Measurements from ENCODE around the gene CYP3A4. TPM values are rescaled to one million over a fixed set of nuclear protein-coding genes. Genes with fewer than 3 reads are reported as not detected.

Gene CYP3A4
- total RNA-seq, 4 donors from 2014 or later, result 10.0 to 44.9 (median 22.1) TPM; not detected in 1

DNA sequence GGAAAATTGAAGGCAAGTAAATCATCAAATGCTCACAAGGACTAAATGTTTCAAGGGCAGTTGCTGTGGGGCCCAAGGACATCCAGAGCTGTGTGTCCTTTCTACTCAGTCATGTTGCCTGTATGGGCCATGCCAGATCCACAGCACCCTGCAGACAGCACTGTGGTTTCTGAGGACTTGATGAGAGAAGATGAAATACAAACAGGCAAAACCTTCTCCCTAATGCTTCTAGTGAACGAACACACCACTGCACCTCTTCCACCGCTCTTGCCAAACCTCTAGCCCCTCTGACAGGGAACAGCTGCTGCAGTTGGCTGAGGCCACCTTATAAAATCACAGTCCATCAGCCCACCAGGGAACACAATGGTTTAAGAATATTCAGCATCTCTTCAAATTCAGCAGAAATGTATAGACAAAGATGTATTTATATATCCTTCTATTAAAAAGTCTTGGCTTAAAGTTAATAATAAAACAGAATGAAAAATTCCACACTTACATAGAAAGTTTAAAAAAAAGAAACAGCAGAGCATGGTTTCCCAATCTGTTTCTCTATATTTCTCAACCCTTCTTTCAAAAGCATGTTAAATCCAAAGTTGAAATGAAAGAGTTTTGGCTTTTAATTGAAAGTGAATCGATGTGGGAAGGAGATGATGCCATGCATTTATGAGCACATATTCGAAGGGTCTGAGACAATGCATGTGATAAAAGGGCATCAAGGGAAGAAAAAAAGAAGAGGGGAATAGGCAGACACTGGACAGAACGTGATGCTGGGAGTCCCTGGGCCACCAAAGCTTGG, 63.0 kb downstream of the CYP3A4 start:
- intact Hi-C loops (cut with DNase I; ENCODE audit: low total_unique reads), result no loop called here
- Histone ChIP-seq H3K4me1 (peaks cover 3 to 14% (median 8%) of the 10 kb centered on the region in 4 donors), H3K27me3 (no peaks in the 10 kb centered on the region), H3K36me3 (no peaks in the 10 kb centered on the region), H3K27ac (peak overlapping the region; percentile 21 to 59 (median 47)), H3K9me3 (no peaks in the 10 kb centered on the region), H3K4me3 (no peak overlapping the region)
- no peak for DNase-seq
- 74 to 77% methylated on average over 4 to 5 of the region's 5 CpGs for WGBS, 2 donors (ENCODE audit: low coverage in 1 of 2)
- TF ChIP-seq POLR2AphosphoS5 (IDR thresholded peaks at IDR 0.05) (no peak), POLR2A (IDR thresholded peaks at IDR 0.05) (no peak), EP300 (IDR thresholded peaks at IDR 0.05; ENCODE audit: low read depth) (no peak)
- TF ChIP-seq, protein P1, sequence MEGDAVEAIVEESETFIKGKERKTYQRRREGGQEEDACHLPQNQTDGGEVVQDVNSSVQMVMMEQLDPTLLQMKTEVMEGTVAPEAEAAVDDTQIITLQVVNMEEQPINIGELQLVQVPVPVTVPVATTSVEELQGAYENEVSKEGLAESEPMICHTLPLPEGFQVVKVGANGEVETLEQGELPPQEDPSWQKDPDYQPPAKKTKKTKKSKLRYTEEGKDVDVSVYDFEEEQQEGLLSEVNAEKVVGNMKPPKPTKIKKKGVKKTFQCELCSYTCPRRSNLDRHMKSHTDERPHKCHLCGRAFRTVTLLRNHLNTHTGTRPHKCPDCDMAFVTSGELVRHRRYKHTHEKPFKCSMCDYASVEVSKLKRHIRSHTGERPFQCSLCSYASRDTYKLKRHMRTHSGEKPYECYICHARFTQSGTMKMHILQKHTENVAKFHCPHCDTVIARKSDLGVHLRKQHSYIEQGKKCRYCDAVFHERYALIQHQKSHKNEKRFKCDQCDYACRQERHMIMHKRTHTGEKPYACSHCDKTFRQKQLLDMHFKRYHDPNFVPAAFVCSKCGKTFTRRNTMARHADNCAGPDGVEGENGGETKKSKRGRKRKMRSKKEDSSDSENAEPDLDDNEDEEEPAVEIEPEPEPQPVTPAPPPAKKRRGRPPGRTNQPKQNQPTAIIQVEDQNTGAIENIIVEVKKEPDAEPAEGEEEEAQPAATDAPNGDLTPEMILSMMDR (IDR thresholded peaks at IDR 0.05), result no peak
- in situ Hi-C loops (cut with MboI; ENCODE audit: low pct_ligation_motif_present in 1 of 4, low pct_unique_long_range_greater_than_20kb in 1 of 4, low sequenced_read_pairs in 3 of 4), result no loop called here

DNA sequence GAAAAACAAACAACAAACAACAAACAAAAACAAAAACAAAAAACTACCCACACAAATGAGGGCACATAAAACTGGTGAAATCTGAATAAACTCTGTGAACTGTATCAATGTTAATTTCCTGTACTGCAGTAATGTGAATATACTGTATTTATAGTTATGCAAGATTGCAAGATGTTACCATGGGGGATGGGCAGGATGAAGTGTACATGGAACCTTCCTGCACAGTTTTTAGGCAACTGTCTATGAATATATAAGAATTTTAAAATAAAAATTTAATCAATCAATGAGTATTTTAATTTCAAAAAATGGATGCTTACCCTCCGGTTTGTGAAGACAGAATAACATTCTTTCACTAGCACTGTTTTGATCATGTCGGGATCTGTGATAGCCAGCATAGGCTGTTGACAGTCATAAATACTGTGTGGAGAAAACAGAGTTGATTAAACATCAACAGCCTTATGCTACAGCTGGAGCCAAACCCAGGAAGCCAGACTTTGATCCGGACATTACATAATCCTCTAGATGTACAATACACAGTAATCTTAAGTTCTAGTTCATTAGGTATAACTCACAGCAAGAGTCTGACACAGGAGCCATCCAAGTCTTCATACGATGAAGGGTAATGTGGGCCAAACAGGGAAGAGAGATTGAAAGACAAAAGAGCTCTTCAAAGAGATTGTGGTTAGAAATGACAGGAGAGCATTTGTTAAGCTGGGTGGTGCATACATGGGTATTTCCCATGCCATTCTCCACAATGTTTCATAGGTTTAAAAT, 63.8 kb downstream of the CYP3A4 start:
- Histone ChIP-seq H3K36me3 (no peaks in the 10 kb centered on the region), H3K4me1 (peaks cover 3 to 14% (median 8%) of the 10 kb centered on the region in 4 donors), H3K4me3 (no peak overlapping the region), H3K27ac (peak overlapping the region; percentile 21 to 59 (median 47)), H3K27me3 (no peaks in the 10 kb centered on the region), H3K9me3 (no peaks in the 10 kb centered on the region)
- TF ChIP-seq EP300 (IDR thresholded peaks at IDR 0.05; ENCODE audit: low read depth) (no peak), POLR2A (IDR thresholded peaks at IDR 0.05) (peak; percentile 41), POLR2AphosphoS5 (IDR thresholded peaks at IDR 0.05) (peak in 2 of 3 donors; percentile 64 to 70)
- TF ChIP-seq, protein P1 (IDR thresholded peaks at IDR 0.05), result no peak
- intact Hi-C loops (cut with DNase I; ENCODE audit: low total_unique reads) (no loop called here), in situ Hi-C loops (cut with MboI; ENCODE audit: low pct_ligation_motif_present in 1 of 4, low pct_unique_long_range_greater_than_20kb in 1 of 4, low sequenced_read_pairs in 3 of 4) (no loop called here)
- WGBS, 2 donors (ENCODE audit: low coverage in 1 of 2), result 24 to 30% methylated on average over 3 to 4 of the region's 4 CpGs
- peak; percentile 43 for DNase-seq

DNA sequence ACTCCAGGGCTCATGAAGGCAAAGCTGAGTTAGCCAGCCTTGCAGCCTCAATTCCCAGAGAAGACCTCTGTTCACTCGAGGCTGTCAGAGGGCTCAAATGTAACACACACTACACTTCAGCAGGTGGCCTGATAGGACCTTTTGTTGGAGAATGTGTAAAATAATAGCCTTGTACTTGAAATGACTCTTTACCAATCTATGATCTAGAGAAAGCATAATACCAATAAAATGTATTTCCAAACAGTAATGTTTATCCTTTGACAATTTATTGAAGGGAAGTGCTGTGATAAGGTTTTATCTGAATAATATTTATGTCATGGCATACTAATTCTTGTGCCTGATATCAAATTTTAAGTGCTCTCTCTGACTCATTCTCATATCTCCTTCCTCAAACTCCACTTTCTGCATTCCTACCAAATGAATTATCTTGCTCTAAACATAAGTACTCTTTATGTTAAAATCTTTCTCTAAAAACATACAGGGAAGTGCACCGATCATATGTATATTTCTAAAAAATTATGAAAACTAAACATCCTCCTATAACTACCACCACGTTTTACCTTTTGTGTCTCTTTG, 69.9 kb downstream of the CYP3A4 start:
- no peak overlapping the region for H3K27ac ChIP-seq
- TF ChIP-seq POLR2A (IDR thresholded peaks at IDR 0.05), result no peak
- no peak for TF ChIP-seq EP300 (IDR thresholded peaks at IDR 0.05; ENCODE audit: low read depth)
- no peak for TF ChIP-seq POLR2AphosphoS5 (IDR thresholded peaks at IDR 0.05)
- TF ChIP-seq, protein P1 (IDR thresholded peaks at IDR 0.05), result no peak
- in situ Hi-C loops (cut with MboI; ENCODE audit: low pct_ligation_motif_present in 1 of 4, low pct_unique_long_range_greater_than_20kb in 1 of 4, low sequenced_read_pairs in 3 of 4) (no loop called here), intact Hi-C loops (cut with DNase I; ENCODE audit: low total_unique reads) (no loop called here)
- WGBS, 2 donors (ENCODE audit: low coverage in 1 of 2), result 82 to 89% methylated on average over 2 to 3 of the region's 3 CpGs
- H3K4me3 ChIP-seq, result no peak overlapping the region
- DNase-seq, result no peak
- H3K36me3 ChIP-seq, result no peaks in the 10 kb centered on the region
- H3K9me3 ChIP-seq, result no peaks in the 10 kb centered on the region
- no peaks in the 10 kb centered on the region for H3K27me3 ChIP-seq
- H3K4me1 ChIP-seq, result no peaks in the 10 kb centered on the region

Data from transverse colon (tissue), 4 donors.